HG02981 (cell line): Measurements from ENCODE around the gene TRIM37.
A peak's percentile ranks its signal among the peaks of the same experiment; 100 is the strongest.

Experiments used
- ATAC-seq: cut with Tn5 transposase; IDR thresholded peaks from one replicate; pipeline ENCODE4 v1.9.1; 2021; ENCODE audit warnings: mild to moderate bottlenecking, moderate library complexity; ENCODE audit not compliant: unreplicated experiment

Gene TRIM37

GRCh38 chr17:59038734-59039133 is 67.9 kb downstream of the TRIM37 start:
- no peak for ATAC-seq

DNA sequence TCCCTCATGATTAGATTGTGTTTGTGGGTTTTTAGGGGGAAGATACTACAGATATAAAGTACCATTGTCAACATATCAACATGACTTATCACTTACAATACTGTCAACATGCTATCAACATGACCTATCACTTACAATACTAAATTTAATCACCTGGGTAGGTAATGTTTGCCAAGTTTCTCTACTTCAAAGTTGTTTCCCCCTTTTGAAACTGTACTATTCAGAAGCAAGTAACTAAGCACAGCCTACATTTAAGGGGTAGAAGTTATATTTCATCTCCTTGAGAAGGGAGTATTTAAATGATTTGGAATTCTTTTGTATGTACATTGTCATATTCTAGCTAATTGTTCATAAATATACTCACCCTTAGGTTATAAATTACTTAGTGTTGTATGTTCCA is 68.7 kb downstream of the TRIM37 start:
- no peak for ATAC-seq

- ATAC-seq = no peak
These were observed 75.9 kb downstream of the TRIM37 start for GRCh38 chr17:59030811-59031210.

DNA sequence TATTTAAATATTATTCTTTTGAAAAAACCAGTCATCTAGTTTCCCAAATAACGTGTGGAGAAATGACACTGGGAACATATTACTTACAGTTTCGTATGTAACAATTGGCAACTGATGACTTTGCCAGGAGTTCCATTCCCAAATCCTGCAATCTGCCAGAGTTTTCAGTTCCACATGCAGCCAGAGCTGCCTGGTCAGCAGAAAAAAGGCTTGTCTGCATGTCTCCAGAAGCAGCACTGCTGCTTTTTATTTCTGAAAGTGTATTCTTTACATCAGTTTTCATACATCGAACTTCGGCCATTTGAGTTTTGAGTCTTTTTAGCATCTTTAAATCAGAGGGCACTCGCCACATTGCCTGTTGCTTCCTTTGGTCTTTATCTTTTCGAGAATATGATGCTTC is 78.4 kb downstream of the TRIM37 start:
- no peak for ATAC-seq

- ATAC-seq = no peak
These were observed 78.9 kb downstream of the TRIM37 start for GRCh38 chr17:59027750-59028149.

DNA sequence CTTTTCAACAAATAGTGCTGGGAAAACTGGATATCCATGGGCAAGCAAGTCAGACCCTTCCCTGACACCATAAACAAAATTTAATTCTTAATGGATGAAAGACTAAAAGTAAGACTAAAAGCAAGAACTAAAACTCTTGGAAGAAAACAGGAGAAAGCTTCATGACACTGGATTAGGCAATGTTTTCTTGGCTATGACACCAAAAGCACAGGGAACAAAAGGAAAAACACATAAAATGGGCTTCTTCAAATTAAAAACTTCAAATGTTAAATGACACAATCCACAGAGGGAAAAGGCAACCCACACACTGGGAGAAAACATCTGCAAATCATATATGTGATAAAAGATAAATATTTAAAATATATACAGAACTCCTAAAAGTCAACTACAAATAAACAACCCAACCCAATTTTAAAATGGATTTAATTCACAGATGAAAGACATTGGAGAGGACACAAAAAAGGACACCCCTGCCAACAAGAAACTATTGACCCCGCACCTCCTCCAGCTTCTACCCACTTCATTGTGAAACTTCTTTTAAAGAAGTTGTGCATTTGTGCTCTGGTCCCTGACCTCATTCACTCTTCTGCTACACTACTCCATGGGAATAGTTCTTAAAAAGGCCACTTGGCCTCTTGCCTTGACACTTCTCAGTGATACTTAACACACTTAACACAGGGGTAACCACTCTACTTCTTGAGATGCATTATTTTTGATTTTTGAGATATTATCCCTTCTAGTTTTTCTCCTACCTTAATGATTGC is 80.3 kb downstream of the TRIM37 start:
- no peak for ATAC-seq

GRCh38 chr17:59024916-59025315 is 81.8 kb downstream of the TRIM37 start:
- ATAC-seq = no peak

- ATAC-seq = no peak
These were observed 88.7 kb downstream of the TRIM37 start for GRCh38 chr17:59018019-59018418.

DNA sequence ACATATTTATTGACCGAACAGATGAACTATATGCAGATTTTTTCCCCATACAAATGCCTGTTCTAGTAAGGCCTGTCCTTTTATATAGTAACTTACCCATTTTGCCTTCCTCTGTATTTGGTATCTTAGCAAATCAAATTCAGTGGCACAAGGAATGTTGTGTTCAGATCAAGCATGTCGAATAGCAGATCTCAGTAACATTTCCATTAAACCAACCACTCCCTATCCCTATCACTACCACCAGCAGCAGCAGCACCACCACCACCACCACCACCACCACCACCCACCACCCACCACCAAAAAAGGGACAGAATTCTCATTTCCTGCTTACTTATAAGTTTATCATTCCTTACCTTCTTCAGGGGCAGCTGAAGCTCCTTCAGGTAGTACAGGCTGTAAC is 94.7 kb downstream of the TRIM37 start:
- ATAC-seq = no peak

- no peak for ATAC-seq
These were observed 96.7 kb downstream of the TRIM37 start for GRCh38 chr17:59010026-59010425.

DNA sequence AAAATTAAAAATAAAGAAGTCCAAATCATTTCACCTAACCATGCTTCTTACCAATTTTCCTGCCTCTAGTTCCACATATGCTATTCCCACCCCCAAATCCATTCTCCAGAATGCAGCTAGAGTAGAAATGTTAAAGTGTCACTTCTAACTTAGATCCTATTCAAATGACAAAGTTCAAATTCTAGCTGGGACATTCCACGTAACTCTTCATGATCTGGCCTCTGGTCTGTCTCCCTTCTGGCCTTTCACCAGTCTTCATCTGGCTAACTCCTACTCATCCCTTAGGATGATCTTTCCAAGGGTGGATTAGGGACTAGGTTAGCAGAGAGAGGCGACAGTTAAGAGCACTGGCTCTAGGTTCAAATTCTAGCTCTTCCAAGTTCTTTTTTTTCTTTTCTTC is 97.9 kb downstream of the TRIM37 start:
- ATAC-seq = no peak

GRCh38 chr17:59007995-59008394 is 98.7 kb downstream of the TRIM37 start:
- ATAC-seq = no peak

DNA sequence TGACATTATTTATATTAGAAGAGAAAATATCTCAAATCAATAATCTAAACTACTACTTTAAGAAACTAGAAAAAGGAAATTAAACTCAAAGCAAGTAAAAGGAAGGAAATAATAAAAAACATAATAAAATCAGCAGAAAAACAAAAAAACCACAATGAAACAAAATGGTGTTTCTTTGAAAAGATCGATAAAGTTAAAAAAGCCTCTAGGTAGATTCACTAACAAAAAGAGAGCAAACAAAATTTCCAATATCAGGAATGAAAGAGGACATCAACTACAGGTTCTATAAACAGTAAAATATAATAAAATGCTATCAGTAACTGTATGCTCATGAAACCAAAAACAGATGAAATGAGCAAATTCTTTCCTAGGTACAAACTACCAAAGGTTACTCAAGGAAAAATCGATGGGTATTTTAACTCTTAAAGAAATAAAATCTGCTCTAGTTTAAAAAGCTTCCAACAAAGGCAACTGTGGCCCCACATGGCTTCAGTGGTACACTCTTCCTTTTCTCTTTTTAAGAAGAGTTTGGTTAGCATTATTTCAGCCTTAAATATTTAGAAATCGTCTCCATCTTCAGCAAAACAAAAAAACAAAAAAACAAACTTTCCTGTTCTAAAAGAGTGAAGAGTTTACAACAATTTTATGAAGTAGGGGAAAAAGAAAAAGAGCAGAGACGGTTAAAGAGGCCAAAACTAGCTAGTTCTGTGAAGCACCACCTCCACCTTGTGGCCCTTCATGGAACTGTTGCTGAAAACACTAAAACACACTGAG is 102.2 kb downstream of the TRIM37 start:
- no peak for ATAC-seq

DNA sequence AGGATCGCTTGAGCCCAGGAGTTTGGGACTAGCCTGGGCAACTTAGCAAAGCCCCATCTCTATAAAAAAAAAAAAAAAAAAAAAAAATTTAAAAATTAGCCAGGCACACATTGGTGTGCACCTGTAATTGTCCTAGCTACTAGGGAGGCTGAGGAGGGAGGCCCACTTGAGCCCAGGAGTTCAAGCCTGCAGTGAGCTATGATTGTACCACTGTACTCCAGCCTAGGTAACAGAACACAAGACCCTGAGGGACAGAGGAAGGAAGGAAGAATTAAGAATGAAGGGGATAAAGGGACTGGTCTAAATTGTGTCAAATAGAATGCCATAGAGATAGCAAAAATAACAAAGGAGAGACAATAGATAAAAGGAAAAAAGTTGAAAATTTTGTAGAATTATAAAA is 102.8 kb downstream of the TRIM37 start:
- no peak for ATAC-seq

GRCh38 chr17:59002848-59003247 is 103.8 kb downstream of the TRIM37 start:
- no peak for ATAC-seq

DNA sequence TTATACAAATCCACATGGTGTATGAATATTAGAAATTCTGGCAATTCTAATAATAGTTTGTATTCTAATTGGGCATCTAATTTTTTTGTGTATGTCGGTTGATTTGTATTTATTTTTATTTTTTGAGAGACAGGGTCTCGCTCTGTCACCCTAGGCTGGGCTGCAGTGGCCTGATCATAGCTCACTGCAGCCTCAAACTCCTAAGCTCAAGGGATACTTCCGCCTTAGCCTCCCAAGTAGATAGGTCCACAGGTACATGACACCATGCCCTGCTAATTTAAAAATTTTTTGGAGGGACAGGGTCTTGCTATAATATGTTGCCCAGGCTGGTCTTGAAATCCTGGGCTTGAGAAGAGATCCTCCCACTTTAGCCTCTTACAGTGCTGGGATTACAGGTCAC is 104.6 kb downstream of the TRIM37 start:
- no peak for ATAC-seq

GRCh38 chr17:59001158-59001814 is 105.4 kb downstream of the TRIM37 start:
- ATAC-seq = peak; percentile 94

DNA sequence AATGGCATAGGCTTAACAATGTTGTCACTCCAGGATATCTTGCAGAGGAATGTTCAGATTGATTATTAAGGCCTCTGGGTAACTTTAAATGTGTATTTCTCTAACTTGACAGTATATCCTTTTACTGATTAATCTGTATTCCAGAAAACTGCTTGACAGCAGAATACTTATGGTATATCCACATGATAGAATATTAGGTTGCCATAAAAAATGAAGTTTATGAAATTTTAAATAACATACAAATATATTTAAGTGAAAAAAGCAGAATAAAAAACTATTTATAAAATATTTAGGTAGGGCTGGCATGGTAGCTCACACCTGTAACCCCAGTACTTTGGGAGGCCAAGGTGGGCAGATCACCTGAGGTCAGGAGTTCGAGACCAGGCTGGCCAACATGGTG is 106.7 kb downstream of the TRIM37 start:
- no peak for ATAC-seq

GRCh38 chr17:58999500-58999899 is 107.2 kb downstream of the TRIM37 start:
- no peak for ATAC-seq

DNA sequence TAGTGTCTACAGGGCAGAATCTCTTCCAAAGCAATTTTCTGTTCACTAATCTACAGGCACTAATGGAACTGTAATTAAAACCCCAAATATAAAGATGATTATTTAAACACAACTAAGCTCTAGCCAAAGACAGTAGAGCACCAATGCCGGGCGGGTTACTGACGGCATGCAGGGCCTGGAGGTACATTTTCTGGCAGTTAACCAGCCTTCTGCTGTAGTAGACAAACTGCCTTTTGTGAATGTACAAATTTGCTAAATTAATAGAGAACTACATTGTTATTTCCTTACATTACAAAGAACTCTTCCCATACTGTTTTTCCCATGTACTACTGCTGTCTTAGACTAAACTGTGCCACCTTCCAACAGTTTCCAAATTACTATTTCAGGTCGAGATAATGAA is 107.8 kb downstream of the TRIM37 start:
- ATAC-seq = no peak

GRCh38 chr17:58997756-58998553 is 108.7 kb downstream of the TRIM37 start:
- no peak for ATAC-seq
